Measurements from ENCODE around the gene CHCHD2. TPM values are rescaled to one million over a fixed set of nuclear protein-coding genes. Genes with fewer than 3 reads are reported as not detected.
"Not testable (repeated sequence)": the region's sequence is repeated elsewhere in the genome, so short reads cannot be mapped to it uniquely, and the experiment has no call there.

The CHCHD2 gene
- total RNA-seq: 196 TPM

GRCh38 chr7:56106108-56107073, at the start of gene CHCHD2:
CHCHD2 (minus strand) TSS chr7:56106476; CDS start chr7:56106413, 63 bp downstream.
- peak; percentile 73 for FAIRE-seq
- peak; percentile 89 to 94 for DNase-seq (ENCODE audit: low spot score in 2 of 2)

GRCh38 chr7:56131062-56131461, 24.8 kb upstream of the CHCHD2 start:
- not testable (repeated sequence) for FAIRE-seq; DNase-seq (ENCODE audit: low spot score in 2 of 2)

- no peak for FAIRE-seq
- no peak for DNase-seq (ENCODE audit: low spot score in 2 of 2)
Measured at GRCh38 chr7:56127241-56127975, 21.1 kb upstream of the CHCHD2 start.

- FAIRE-seq (no peak), DNase-seq (ENCODE audit: low spot score in 2 of 2) (no peak)
Measured at GRCh38 chr7:56125831-56126230, 19.6 kb upstream of the CHCHD2 start.

- DNase-seq (ENCODE audit: low spot score in 2 of 2): no peak
- FAIRE-seq: no peak
Measured at GRCh38 chr7:56124981-56125380, 18.7 kb upstream of the CHCHD2 start.

GRCh38 chr7:56121440-56121839, 15.2 kb upstream of the CHCHD2 start:
- DNase-seq (ENCODE audit: low spot score in 2 of 2) (no peak), FAIRE-seq (no peak)

- DNase-seq (ENCODE audit: low spot score in 2 of 2): peak in 1 of 2 donors; percentile 38
- FAIRE-seq: no peak
Measured at GRCh38 chr7:56115852-56116538, 9.7 kb upstream of the CHCHD2 start, which contains the start of gene NUPR2. NUPR2 (minus strand) TSS chr7:56116417; CDS start chr7:56116314, 103 bp downstream.

- FAIRE-seq; DNase-seq (ENCODE audit: low spot score in 2 of 2): not testable (repeated sequence)
Measured at GRCh38 chr7:56112244-56112643, 6.0 kb upstream of the CHCHD2 start.

GRCh38 chr7:56110611-56111010, 4.3 kb upstream of the CHCHD2 start:
- DNase-seq (ENCODE audit: low spot score in 2 of 2): no peak
- FAIRE-seq: no peak

GRCh38 chr7:56107954-56108258, 1.6 kb upstream of the CHCHD2 start:
- no peak for DNase-seq (ENCODE audit: low spot score in 2 of 2)
- no peak for FAIRE-seq

GRCh38 chr7:56105508-56105907, 768 bp downstream of the CHCHD2 start:
- FAIRE-seq: no peak
- DNase-seq (ENCODE audit: low spot score in 2 of 2): no peak

GRCh38 chr7:56104138-56104537, 2.1 kb downstream of the CHCHD2 start:
- not testable (repeated sequence) for DNase-seq (ENCODE audit: low spot score in 2 of 2); FAIRE-seq

GRCh38 chr7:56099653-56100052, 6.6 kb downstream of the CHCHD2 start:
- FAIRE-seq (no peak), DNase-seq (ENCODE audit: low spot score in 2 of 2) (no peak)

GRCh38 chr7:56098187-56099008, 7.9 kb downstream of the CHCHD2 start:
- FAIRE-seq: not testable (repeated sequence)

GRCh38 chr7:56097700-56098099, 8.6 kb downstream of the CHCHD2 start:
- no peak for DNase-seq (ENCODE audit: low spot score in 2 of 2)
- FAIRE-seq: no peak

More at GRCh38 chr7:56098187-56099008, 7.9 kb downstream of the CHCHD2 start:
- not testable (repeated sequence) for DNase-seq (ENCODE audit: low spot score in 2 of 2)

- FAIRE-seq: no peak
- peak; percentile 51 to 72 for DNase-seq (ENCODE audit: low spot score in 2 of 2)
Measured at GRCh38 chr7:56092789-56093531, 13.3 kb downstream of the CHCHD2 start, which contains the start of gene PHKG1. PHKG1 (minus strand) TSS chr7:56092952; CDS start chr7:56088941, 4,011 bp downstream.

- DNase-seq (ENCODE audit: low spot score in 2 of 2); FAIRE-seq: not testable (repeated sequence)
Measured at GRCh38 chr7:56092388-56092787, 13.9 kb downstream of the CHCHD2 start.

- DNase-seq (ENCODE audit: low spot score in 2 of 2): no peak
Measured at GRCh38 chr7:56091591-56091990, 14.7 kb downstream of the CHCHD2 start.

GRCh38 chr7:56087445-56087844, 18.8 kb downstream of the CHCHD2 start:
- no peak for DNase-seq (ENCODE audit: low spot score in 2 of 2)
- no peak for FAIRE-seq

More at GRCh38 chr7:56091591-56091990, 14.7 kb downstream of the CHCHD2 start:
- FAIRE-seq: no peak

All from frontal cortex (tissue), 4 donors.